Measurements from ENCODE around the gene SYNDIG1. TPM values are rescaled to one million over a fixed set of nuclear protein-coding genes. Genes with fewer than 3 reads are reported as not detected.

The SYNDIG1 gene
- total RNA-seq, 1 donor from 2014 or later = 5.7 TPM

DNA sequence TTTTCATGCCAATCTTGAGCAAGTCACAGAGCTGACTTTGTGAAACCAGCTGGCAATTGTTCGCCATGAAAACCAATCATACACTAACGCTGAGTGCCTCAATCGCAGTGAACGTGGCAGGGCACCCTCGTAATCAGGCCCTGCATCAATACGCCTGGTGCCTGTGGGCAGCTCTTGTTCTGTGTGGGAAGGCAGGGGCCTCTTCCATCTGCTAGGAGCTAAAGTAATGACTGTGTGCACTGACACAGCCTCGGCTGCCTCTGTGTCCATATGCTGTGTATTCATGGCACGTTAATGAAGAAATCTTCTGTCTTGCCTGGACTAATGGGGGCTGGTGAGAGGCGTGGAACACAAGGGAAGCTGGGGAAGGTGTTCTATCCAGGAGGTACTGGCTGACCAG lies 27.8 kb upstream of the SYNDIG1 start:
- no peaks in the 10 kb centered on the region for H3K79me2 ChIP-seq (ENCODE audit: insufficient read depth, low read length)
- Mint-ChIP-seq H3K36me3 (ENCODE audit: low read depth, unreplicated experiment) (no peaks in the 10 kb centered on the region), H3K9me3 (ENCODE audit: unreplicated experiment) (no peaks in the 10 kb centered on the region), H3K4me3 (ENCODE audit: unreplicated experiment) (no peak overlapping the region), H3K27me3 (ENCODE audit: low read depth, unreplicated experiment) (peaks cover 30% of the 10 kb centered on the region), H3K27ac (ENCODE audit: unreplicated experiment) (no peak overlapping the region), H3K4me1 (ENCODE audit: low read depth, unreplicated experiment) (peaks cover 2% of the 10 kb centered on the region)
- TF ChIP-seq EZH2 (IDR thresholded peaks at IDR 0.05; ENCODE audit: insufficient read depth, low read length) = no peak
- TF ChIP-seq, protein P1, sequence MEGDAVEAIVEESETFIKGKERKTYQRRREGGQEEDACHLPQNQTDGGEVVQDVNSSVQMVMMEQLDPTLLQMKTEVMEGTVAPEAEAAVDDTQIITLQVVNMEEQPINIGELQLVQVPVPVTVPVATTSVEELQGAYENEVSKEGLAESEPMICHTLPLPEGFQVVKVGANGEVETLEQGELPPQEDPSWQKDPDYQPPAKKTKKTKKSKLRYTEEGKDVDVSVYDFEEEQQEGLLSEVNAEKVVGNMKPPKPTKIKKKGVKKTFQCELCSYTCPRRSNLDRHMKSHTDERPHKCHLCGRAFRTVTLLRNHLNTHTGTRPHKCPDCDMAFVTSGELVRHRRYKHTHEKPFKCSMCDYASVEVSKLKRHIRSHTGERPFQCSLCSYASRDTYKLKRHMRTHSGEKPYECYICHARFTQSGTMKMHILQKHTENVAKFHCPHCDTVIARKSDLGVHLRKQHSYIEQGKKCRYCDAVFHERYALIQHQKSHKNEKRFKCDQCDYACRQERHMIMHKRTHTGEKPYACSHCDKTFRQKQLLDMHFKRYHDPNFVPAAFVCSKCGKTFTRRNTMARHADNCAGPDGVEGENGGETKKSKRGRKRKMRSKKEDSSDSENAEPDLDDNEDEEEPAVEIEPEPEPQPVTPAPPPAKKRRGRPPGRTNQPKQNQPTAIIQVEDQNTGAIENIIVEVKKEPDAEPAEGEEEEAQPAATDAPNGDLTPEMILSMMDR (IDR thresholded peaks at IDR 0.05; ENCODE audit: insufficient read depth, low read depth, low read length) = no peak
- H3K27me3 ChIP-seq (ENCODE audit: insufficient read depth, low read length) = peaks cover 10% of the 10 kb centered on the region
- H3K4me3 ChIP-seq (ENCODE audit: insufficient read depth, low read depth, low read length) = no peak overlapping the region
- H3K9ac ChIP-seq (ENCODE audit: low read length) = no peak overlapping the region
- DNase-seq (ENCODE audit: low read depth) (no peak), FAIRE-seq (no peak)
- no peak overlapping the region for H2AFZ ChIP-seq (ENCODE audit: low read depth, low read length)
- no peaks in the 10 kb centered on the region for H3K36me3 ChIP-seq (ENCODE audit: insufficient read depth, low read length)
- no peak overlapping the region for H3K27ac ChIP-seq (ENCODE audit: low read depth, low read length)
- no peaks in the 10 kb centered on the region for H3K4me1 ChIP-seq (ENCODE audit: insufficient read depth, low read length)
- no peaks in the 10 kb centered on the region for H3K9me3 ChIP-seq (ENCODE audit: insufficient read depth, low read depth, low read length)
- H3K4me2 ChIP-seq (ENCODE audit: low read length) = no peak overlapping the region
- no peaks in the 10 kb centered on the region for H4K20me1 ChIP-seq (ENCODE audit: insufficient read depth, low read length)

DNA sequence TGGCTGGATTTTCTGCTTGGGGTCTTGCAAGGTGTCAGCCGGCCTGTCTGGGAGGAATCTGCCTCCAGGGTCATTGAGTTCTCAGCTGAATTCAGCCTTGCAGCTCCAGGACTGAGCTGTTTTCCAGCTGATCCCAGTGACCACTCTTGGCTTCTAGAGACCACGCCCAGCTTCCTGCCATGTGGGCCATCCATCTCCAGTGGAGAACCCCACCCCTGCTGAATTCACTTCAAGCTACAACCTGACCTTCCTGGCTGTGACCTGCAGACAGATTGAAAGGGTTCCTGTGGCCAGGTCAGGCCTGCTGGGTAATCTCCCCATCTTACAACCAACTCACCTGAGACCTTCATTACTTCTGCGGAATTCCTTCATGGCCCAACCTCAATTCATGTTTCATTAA lies 26.5 kb upstream of the SYNDIG1 start:
- no peaks in the 10 kb centered on the region for H3K4me1 ChIP-seq (ENCODE audit: insufficient read depth, low read length)
- no peaks in the 10 kb centered on the region for H3K79me2 ChIP-seq (ENCODE audit: insufficient read depth, low read length)
- H4K20me1 ChIP-seq (ENCODE audit: insufficient read depth, low read length) = no peaks in the 10 kb centered on the region
- peaks cover 10% of the 10 kb centered on the region for H3K27me3 ChIP-seq (ENCODE audit: insufficient read depth, low read length)
- no peak overlapping the region for H3K4me2 ChIP-seq (ENCODE audit: low read length)
- H3K9ac ChIP-seq (ENCODE audit: low read length) = no peak overlapping the region
- H3K4me3 ChIP-seq (ENCODE audit: insufficient read depth, low read depth, low read length) = no peak overlapping the region
- TF ChIP-seq, protein P1 (IDR thresholded peaks at IDR 0.05; ENCODE audit: insufficient read depth, low read depth, low read length) = no peak
- TF ChIP-seq EZH2 (IDR thresholded peaks at IDR 0.05; ENCODE audit: insufficient read depth, low read length) = no peak
- H3K36me3 Mint-ChIP-seq (ENCODE audit: low read depth, unreplicated experiment) = no peaks in the 10 kb centered on the region
- no peak for DNase-seq (ENCODE audit: low read depth)
- no peaks in the 10 kb centered on the region for H3K9me3 Mint-ChIP-seq (ENCODE audit: unreplicated experiment)
- H3K27me3 Mint-ChIP-seq (ENCODE audit: low read depth, unreplicated experiment) = peaks cover 41% of the 10 kb centered on the region
- FAIRE-seq = no peak
- no peak overlapping the region for H3K4me3 Mint-ChIP-seq (ENCODE audit: unreplicated experiment)
- H3K9me3 ChIP-seq (ENCODE audit: insufficient read depth, low read depth, low read length) = no peaks in the 10 kb centered on the region
- no peak overlapping the region for H3K27ac Mint-ChIP-seq (ENCODE audit: unreplicated experiment)
- no peak overlapping the region for H2AFZ ChIP-seq (ENCODE audit: low read depth, low read length)
- H3K27ac ChIP-seq (ENCODE audit: low read depth, low read length) = no peak overlapping the region
- peaks cover 2% of the 10 kb centered on the region for H3K4me1 Mint-ChIP-seq (ENCODE audit: low read depth, unreplicated experiment)
- no peaks in the 10 kb centered on the region for H3K36me3 ChIP-seq (ENCODE audit: insufficient read depth, low read length)

DNA sequence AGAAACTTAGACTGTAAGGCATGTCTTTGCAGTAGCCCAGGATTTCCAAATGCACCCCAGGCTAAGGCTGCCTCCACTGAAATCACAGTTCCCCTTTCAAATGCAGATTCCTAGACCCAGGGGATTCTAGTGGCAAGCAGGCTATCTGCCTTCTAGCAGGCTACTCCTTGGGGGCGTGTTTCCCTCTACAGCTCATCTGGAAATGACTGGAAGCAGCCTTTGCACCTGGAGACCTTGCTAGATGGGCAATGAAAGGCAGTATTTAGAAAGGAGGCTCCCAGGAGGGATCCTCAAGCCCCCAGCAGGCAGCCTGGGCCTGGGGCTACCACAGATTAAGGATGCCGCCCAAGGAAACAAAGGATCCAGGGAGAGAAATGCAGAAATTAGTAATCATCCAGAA lies 26.0 kb upstream of the SYNDIG1 start:
- DNase-seq (ENCODE audit: low read depth) (no peak), FAIRE-seq (no peak)
- H3K27ac ChIP-seq (ENCODE audit: low read depth, low read length) = no peak overlapping the region
- Mint-ChIP-seq H3K9me3 (ENCODE audit: unreplicated experiment) (no peaks in the 10 kb centered on the region), H3K36me3 (ENCODE audit: low read depth, unreplicated experiment) (no peaks in the 10 kb centered on the region), H3K27ac (ENCODE audit: unreplicated experiment) (no peak overlapping the region), H3K4me1 (ENCODE audit: low read depth, unreplicated experiment) (peaks cover 2% of the 10 kb centered on the region), H3K4me3 (ENCODE audit: unreplicated experiment) (no peak overlapping the region), H3K27me3 (ENCODE audit: low read depth, unreplicated experiment) (peaks cover 45% of the 10 kb centered on the region)
- H3K27me3 ChIP-seq (ENCODE audit: insufficient read depth, low read length) = peaks cover 4% of the 10 kb centered on the region
- H3K36me3 ChIP-seq (ENCODE audit: insufficient read depth, low read length) = no peaks in the 10 kb centered on the region
- H3K9ac ChIP-seq (ENCODE audit: low read length) = no peak overlapping the region
- H4K20me1 ChIP-seq (ENCODE audit: insufficient read depth, low read length) = no peaks in the 10 kb centered on the region
- no peak overlapping the region for H2AFZ ChIP-seq (ENCODE audit: low read depth, low read length)
- H3K79me2 ChIP-seq (ENCODE audit: insufficient read depth, low read length) = no peaks in the 10 kb centered on the region
- H3K4me3 ChIP-seq (ENCODE audit: insufficient read depth, low read depth, low read length) = no peak overlapping the region
- no peaks in the 10 kb centered on the region for H3K4me1 ChIP-seq (ENCODE audit: insufficient read depth, low read length)
- no peaks in the 10 kb centered on the region for H3K9me3 ChIP-seq (ENCODE audit: insufficient read depth, low read depth, low read length)
- H3K4me2 ChIP-seq (ENCODE audit: low read length) = no peak overlapping the region
- TF ChIP-seq, protein P1 (IDR thresholded peaks at IDR 0.05; ENCODE audit: insufficient read depth, low read depth, low read length) = no peak
- TF ChIP-seq EZH2 (IDR thresholded peaks at IDR 0.05; ENCODE audit: insufficient read depth, low read length) = no peak

Measured in astrocyte (in vitro differentiated cells and primary cell).